CD4-positive, alpha-beta T cell treated with Interleukin-1 beta for 1 hour (primary cell): ENCODE results near the gene HLX.

ENCODE experiments used
- DNase-seq, 2 donors: peaks; one replicate each; pipeline ENCODE4 v3.0.0-alpha.2; 2020 to 2022

HLX gene

DNA sequence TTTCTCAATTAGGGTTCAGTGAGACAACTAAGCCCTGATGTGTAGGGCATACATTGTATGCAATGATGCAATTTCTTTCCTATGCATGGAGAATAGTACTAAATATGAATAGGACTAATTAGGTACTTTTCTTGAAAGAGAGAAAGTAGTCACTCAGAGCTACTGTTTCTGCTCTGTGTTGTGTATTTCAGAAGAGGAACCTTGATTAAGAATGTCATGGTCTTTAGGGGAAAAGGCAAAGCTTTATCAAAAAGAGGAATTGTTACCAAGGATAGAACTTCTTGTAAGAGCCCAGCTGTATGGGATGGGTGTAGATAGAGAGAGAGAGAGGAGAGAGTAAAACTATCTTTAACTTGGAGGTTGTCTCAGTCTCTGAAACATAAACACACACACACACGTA lies 49.1 kb downstream of the HLX start:
- DNase-seq = no peak

DNA sequence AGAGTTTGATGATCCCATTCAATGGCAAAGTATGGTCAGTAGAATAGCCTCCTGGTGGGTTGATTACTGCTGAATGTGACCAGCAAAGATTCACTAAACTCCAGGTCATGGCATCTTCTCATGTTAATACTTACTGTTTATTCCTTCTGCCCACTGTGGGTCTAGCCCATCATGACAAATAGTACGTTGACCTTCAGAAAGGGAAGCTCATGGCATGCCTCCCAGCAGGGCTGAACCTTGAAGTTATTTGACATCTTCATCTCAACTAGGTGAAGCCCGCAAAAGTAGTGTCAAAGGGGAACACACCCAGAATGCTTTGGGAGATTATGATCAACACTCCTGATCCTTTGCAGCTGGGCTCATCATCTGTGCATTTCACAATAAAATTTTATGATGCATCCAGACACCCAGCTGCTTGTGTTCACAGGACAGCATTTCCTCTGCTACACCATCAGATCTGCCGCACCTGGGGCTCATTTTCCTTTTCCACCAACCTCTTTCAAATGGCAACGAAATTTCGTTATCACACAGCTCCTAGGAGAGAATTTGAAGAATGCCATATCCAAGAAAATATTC lies 49.6 kb downstream of the HLX start:
- DNase-seq = no peak

DNA sequence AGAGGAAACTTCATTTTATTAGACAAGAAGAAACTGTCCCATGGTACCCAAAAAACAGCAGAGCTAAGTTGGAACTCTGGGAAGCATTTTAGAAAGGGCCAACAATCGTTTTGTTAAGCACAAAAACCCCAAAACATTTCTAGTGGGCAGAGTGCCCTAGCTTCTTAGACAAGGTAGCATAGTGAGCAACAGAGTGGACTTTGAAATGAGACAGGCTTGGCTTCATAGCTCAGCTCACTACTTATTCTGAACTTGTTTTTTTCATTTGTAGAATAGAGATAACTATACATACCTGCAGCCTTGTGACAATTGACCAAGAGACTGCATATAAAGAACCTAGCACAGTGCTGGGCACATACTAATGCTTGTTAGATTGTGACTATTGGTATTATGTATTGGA lies 50.1 kb downstream of the HLX start:
- no peak for DNase-seq
